GM12865 (cell line): ENCODE data around the gene ASCC1.

Source experiments
- DNase-seq: peaks from one replicate; pipeline ENCODE4 v3.0.0; 2010; ENCODE audit warnings: low read depth
- H3K4me3 ChIP-seq: 2 replicates; pipeline ENCODE4 v1.5.1; 2011; ENCODE audit warnings: mild to moderate bottlenecking, low read depth, low read length, control low read depth
- CTCF ChIP-seq: IDR thresholded peaks from 2 replicates; pipeline ENCODE4 v1.5.1; 2011; ENCODE audit warnings: low read length, control low read depth, low read depth, inconsistent platforms; ENCODE audit not compliant: insufficient read depth; ENCODE audit errors: missing control alignments

Gene ASCC1

GRCh38 chr10:72058347-72058898, 157.7 kb downstream of the ASCC1 start:
- DNase-seq = no peak

GRCh38 chr10:72056932-72057751, 158.9 kb downstream of the ASCC1 start:
- no peak overlapping the region for H3K4me3 ChIP-seq
- no peak for TF ChIP-seq CTCF
- DNase-seq = no peak

More at GRCh38 chr10:72058347-72058898, 157.7 kb downstream of the ASCC1 start:
- no peak overlapping the region for H3K4me3 ChIP-seq
- no peak for TF ChIP-seq CTCF

GRCh38 chr10:72056113-72056512, 160.0 kb downstream of the ASCC1 start:
- no peak overlapping the region for H3K4me3 ChIP-seq
- no peak for DNase-seq
- no peak for TF ChIP-seq CTCF

- H3K4me3 ChIP-seq = no peak overlapping the region
- no peak for DNase-seq
- no peak for TF ChIP-seq CTCF
Observed at GRCh38 chr10:72053690-72054089, 162.4 kb downstream of the ASCC1 start.

- no peak for TF ChIP-seq CTCF
- DNase-seq = no peak
- no peak overlapping the region for H3K4me3 ChIP-seq
Observed at GRCh38 chr10:72050873-72051272, 165.2 kb downstream of the ASCC1 start.

- no peak overlapping the region for H3K4me3 ChIP-seq
- no peak for TF ChIP-seq CTCF
- peak; percentile 21 for DNase-seq
Observed at GRCh38 chr10:72049969-72050781, 165.9 kb downstream of the ASCC1 start.
